ENCODE results near the gene FAM151A. TPM values are rescaled to one million over a fixed set of nuclear protein-coding genes. Genes with fewer than 3 reads are reported as not detected.

FAM151A gene
- total and polyA plus RNA-seq, 8 donors: 0.12 to 0.21 TPM; not detected in 6

DNA sequence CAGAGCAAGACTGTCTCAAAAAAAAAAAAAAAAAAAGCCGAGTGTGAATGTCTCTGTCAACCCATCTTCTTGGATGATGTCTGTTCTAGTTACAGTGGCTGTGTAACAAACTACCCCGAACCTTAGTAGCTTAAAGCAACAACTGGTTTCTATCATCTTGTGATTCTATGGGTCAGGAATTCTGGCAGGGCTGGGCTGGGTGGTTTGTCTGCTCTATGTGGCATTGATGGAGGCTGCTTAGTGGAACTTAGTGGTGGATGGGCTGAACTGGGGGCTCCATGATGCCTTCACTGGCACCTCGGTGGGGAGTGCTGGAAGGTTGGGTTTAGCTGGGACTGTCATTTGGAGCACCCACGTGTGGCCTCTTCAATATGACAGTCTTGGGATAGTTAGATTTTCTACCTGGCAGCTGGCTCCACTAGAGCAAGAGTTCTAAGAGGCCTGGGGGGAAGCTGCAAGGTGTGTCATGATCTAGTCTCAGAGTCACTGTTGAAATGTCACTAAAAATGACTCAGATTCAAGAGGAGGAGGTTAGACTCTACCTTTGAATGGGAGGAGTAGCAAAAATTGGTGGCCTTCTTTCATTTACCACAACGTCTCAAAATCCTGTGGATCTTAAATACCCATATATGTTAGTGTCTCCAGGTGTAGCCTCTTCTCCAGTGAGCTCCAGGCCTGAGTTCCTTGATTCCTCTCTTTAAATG is 56.7 kb downstream of the FAM151A start:
- ATAC-seq (no peak), DNase-seq (no peak)
- WGBS, 2 donors: 75 to 91% methylated on average over 5 of the region's 5 CpGs

DNA sequence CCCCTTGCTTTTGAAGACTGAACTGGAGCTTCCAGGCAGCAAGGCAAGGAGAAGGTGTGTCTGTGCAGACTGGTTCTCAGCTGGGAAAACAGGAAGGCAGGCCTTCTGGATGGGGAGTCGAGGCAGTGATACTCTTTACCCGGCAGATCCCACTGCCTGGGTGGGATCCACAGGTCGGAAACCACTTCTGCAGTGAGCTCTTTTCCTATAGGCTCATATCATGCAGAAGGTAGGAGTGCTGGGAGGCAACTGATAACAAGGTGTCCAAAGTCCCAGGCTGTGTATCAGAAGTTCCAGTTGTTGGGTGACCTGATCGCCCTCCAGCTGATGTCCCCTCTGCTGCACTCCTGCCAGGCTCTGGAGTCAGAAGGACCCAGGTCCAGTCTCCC is 58.2 kb downstream of the FAM151A start:
- TF ChIP-seq, protein P1, sequence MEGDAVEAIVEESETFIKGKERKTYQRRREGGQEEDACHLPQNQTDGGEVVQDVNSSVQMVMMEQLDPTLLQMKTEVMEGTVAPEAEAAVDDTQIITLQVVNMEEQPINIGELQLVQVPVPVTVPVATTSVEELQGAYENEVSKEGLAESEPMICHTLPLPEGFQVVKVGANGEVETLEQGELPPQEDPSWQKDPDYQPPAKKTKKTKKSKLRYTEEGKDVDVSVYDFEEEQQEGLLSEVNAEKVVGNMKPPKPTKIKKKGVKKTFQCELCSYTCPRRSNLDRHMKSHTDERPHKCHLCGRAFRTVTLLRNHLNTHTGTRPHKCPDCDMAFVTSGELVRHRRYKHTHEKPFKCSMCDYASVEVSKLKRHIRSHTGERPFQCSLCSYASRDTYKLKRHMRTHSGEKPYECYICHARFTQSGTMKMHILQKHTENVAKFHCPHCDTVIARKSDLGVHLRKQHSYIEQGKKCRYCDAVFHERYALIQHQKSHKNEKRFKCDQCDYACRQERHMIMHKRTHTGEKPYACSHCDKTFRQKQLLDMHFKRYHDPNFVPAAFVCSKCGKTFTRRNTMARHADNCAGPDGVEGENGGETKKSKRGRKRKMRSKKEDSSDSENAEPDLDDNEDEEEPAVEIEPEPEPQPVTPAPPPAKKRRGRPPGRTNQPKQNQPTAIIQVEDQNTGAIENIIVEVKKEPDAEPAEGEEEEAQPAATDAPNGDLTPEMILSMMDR (IDR thresholded peaks at IDR 0.05): no peak
- FAIRE-seq (no peak), DNase-seq (no peak), ATAC-seq (peak in 2 of 4 donors; percentile 8 to 17)
- Histone ChIP-seq H3K36me3 (no peaks in the 10 kb centered on the region), H3K27ac (no peak overlapping the region), H3K4me3 (no peak overlapping the region), H3K9me3 (no peaks in the 10 kb centered on the region), H3K27me3 (no peaks in the 10 kb centered on the region), H3K4me1 (peaks cover 0 to 5% (median 5%) of the 10 kb centered on the region in 3 donors)
- WGBS, 2 donors: 76 to 83% methylated on average over 4 of the region's 4 CpGs
- intact Hi-C loops (cut with DNase I): no loop called here

More for the DNA sequence above, 56.7 kb downstream of the FAM151A start:
- no peaks in the 10 kb centered on the region for H3K36me3 ChIP-seq
- FAIRE-seq: no peak
- peaks cover 0 to 5% (median 5%) of the 10 kb centered on the region in 3 donors for H3K4me1 ChIP-seq
- no peaks in the 10 kb centered on the region for H3K27me3 ChIP-seq
- intact Hi-C loops (cut with DNase I): no loop called here
- no peak overlapping the region for H3K27ac ChIP-seq
- TF ChIP-seq, protein P1 (IDR thresholded peaks at IDR 0.05): no peak
- H3K4me3 ChIP-seq: no peak overlapping the region
- no peaks in the 10 kb centered on the region for H3K9me3 ChIP-seq

- peak overlapping the region in 1 of 4 donors; percentile 20 for H3K4me3 ChIP-seq
Measured at GRCh38 chr1:54564312-54565112, 58.8 kb downstream of the FAM151A start.

GRCh38 chr1:54559771-54560231 is 63.5 kb downstream of the FAM151A start:
- Histone ChIP-seq H3K9me3 (no peaks in the 10 kb centered on the region), H3K27me3 (no peaks in the 10 kb centered on the region), H3K36me3 (no peaks in the 10 kb centered on the region), H3K4me3 (no peak overlapping the region), H3K27ac (no peak overlapping the region), H3K4me1 (peaks cover 0 to 5% (median 5%) of the 10 kb centered on the region in 3 donors)
- DNase-seq (peak in 2 of 6 donors; percentile 27 to 34), FAIRE-seq (no peak), ATAC-seq (peak in 2 of 4 donors; percentile 20 to 46)
- TF ChIP-seq, protein P1 (IDR thresholded peaks at IDR 0.05): no peak
- intact Hi-C loops (cut with DNase I): no loop called here
- WGBS, 2 donors: 71 to 72% methylated on average over 3 of the region's 3 CpGs

More at GRCh38 chr1:54564312-54565112, 58.8 kb downstream of the FAM151A start:
- TF ChIP-seq, protein P1 (IDR thresholded peaks at IDR 0.05): no peak
- intact Hi-C loops (cut with DNase I): no loop called here
- peaks cover 0 to 5% (median 5%) of the 10 kb centered on the region in 3 donors for H3K4me1 ChIP-seq
- no peaks in the 10 kb centered on the region for H3K36me3 ChIP-seq
- ATAC-seq (peak; percentile 93 to 98 (median 96)), FAIRE-seq (no peak), DNase-seq (peak; percentile 80 to 92 (median 84))
- WGBS, 2 donors: 38 to 44% methylated on average over 17 of the region's 17 CpGs
- H3K27ac ChIP-seq: no peak overlapping the region
- no peaks in the 10 kb centered on the region for H3K27me3 ChIP-seq
- H3K9me3 ChIP-seq: no peaks in the 10 kb centered on the region

Other genes starting within 250 kb of the FAM151A start
- gene SSBP3, start 217.1 kb downstream of the FAM151A start, total RNA-seq: 10 to 100 TPM; 20.5 to 25.2 (median 22.9) TPM
- 10 to 100 TPM; 16.4 to 31.0 TPM for gene SSBP3, start 217.1 kb downstream of the FAM151A start, polyA plus RNA-seq
- 1 to 10 TPM; 2.6 to 6.7 (median 3.1) TPM for gene ACOT11, start 75.3 kb downstream of the FAM151A start, total RNA-seq
- gene ACOT11, start 75.3 kb downstream of the FAM151A start, polyA plus RNA-seq: 1 to 10 TPM; 2.8 to 5.1 TPM
- 1 to 10 TPM in 2 of 6 donors, under 1 TPM in 4; 0.38 to 2.2 (median 0.95) TPM for gene MROH7, start 18.3 kb upstream of the FAM151A start, total RNA-seq
- gene MROH7, start 18.3 kb upstream of the FAM151A start, polyA plus RNA-seq: 1 to 10 TPM; 2.0 to 4.6 TPM
- gene TTC4, start 92.3 kb upstream of the FAM151A start, total RNA-seq: 1 to 10 TPM; 4.5 to 9.9 (median 7.2) TPM
- 10 to 100 TPM in 1 of 2 donors, 1 to 10 TPM in 1; 7.3 to 14.4 TPM for gene TTC4, start 92.3 kb upstream of the FAM151A start, polyA plus RNA-seq
- gene PARS2, start 141.0 kb upstream of the FAM151A start, total RNA-seq: 1 to 10 TPM; 1.0 to 3.6 (median 2.3) TPM
- gene PARS2, start 141.0 kb upstream of the FAM151A start, polyA plus RNA-seq: 1 to 10 TPM in 1 of 2 donors, under 1 TPM in 1; 0.61 to 1.7 TPM
- gene TTC22, start 177.8 kb upstream of the FAM151A start, total RNA-seq: 10 to 100 TPM in 1 of 6 donors, 1 to 10 TPM in 5; 6.7 to 10.6 (median 7.7) TPM
- gene TTC22, start 177.8 kb upstream of the FAM151A start, polyA plus RNA-seq: 1 to 10 TPM; 6.1 to 6.2 TPM

All from pancreas (tissue), 10 donors.